Measurements from ENCODE around the gene COX7A2L. TPM values are rescaled to one million over a fixed set of nuclear protein-coding genes. Genes with fewer than 3 reads are reported as not detected.
"Not testable (repeated sequence)": the region's sequence is repeated elsewhere in the genome, so short reads cannot be mapped to it uniquely, and the experiment has no call there.

COX7A2L gene
- 204 and 245 TPM in 2 replicates for polyA plus RNA-seq (2011; rRNA removed)
- 79.1 and 85.7 TPM in 2 replicates for polyA minus RNA-seq (2011; rRNA and poly(A)+ RNA removed)

- ChIA-PET CTCF (interaction anchor here (0.9 to 1.3 kb wide), 3 partner anchors 10 to 508 kb away, joined by 4 to 6 read pairs (median 5); no protein-coding TSS in a partner anchor), POLR2A (interaction anchor here (0.6 kb wide), 1 partner anchor 11 kb away, joined by 3 read pairs; no protein-coding TSS in a partner anchor)
Measured at GRCh38 chr2:42360890-42361727, at the start of gene COX7A2L. TSS of gene COX7A2L (minus strand) at chr2:42361217. CDS start at chr2:42361161, 56 bp downstream.

GRCh38 chr2:42408009-42408408 is 47.0 kb upstream of the COX7A2L start:
- DNase-seq (ENCODE audit: low read depth, low spot score), result no peak
- ChIA-PET CTCF (no interaction called here), POLR2A (no interaction called here)
- Histone ChIP-seq H3K4me3 (ENCODE audit: low read depth, low read length) (no peak overlapping the region), H3K27me3 (ENCODE audit: control insufficient read depth, insufficient read depth, low read length) (peaks cover 5% of the 10 kb centered on the region), H3K9me3 (ENCODE audit: control insufficient read depth, insufficient read depth, low read length) (peaks cover 12% of the 10 kb centered on the region; the same call in 1 of the 2 replicates), H3K27ac (ENCODE audit: low read depth, low read length) (no peak overlapping the region)
- no peak for TF ChIP-seq CTCF (IDR thresholded peaks at IDR 0.05; ENCODE audit: low read depth, low read length)

More at GRCh38 chr2:42360890-42361727, at the start of gene COX7A2L:
- peak; percentile 93 for DNase-seq (ENCODE audit: low read depth, low spot score)
- Histone ChIP-seq H3K4me3 (ENCODE audit: low read depth, low read length) (peak within 1 kb of the TSS; percentile 100), H3K9me3 (ENCODE audit: control insufficient read depth, insufficient read depth, low read length) (peaks cover 3% of the 10 kb centered on the region; the same call in 1 of the 2 replicates), H3K27me3 (ENCODE audit: control insufficient read depth, insufficient read depth, low read length) (peaks cover 12% of the 10 kb centered on the region), H3K27ac (ENCODE audit: low read depth, low read length) (peak within 1 kb of the TSS; percentile 98)
- TF ChIP-seq CTCF (IDR thresholded peaks at IDR 0.05; ENCODE audit: low read depth, low read length), result peak; percentile 33; the same call in 1 of the 2 replicates

GRCh38 chr2:42407476-42407875 is 46.5 kb upstream of the COX7A2L start:
- peaks cover 5% of the 10 kb centered on the region for H3K27me3 ChIP-seq (ENCODE audit: control insufficient read depth, insufficient read depth, low read length)
- ChIA-PET CTCF (no interaction called here), POLR2A (no interaction called here)
- no peak overlapping the region for H3K4me3 ChIP-seq (ENCODE audit: low read depth, low read length)
- peaks cover 12% of the 10 kb centered on the region; the same call in 1 of the 2 replicates for H3K9me3 ChIP-seq (ENCODE audit: control insufficient read depth, insufficient read depth, low read length)
- H3K27ac ChIP-seq (ENCODE audit: low read depth, low read length), result no peak overlapping the region
- no peak for DNase-seq (ENCODE audit: low read depth, low spot score)
- no peak for TF ChIP-seq CTCF (IDR thresholded peaks at IDR 0.05; ENCODE audit: low read depth, low read length)

- H3K4me3 ChIP-seq (ENCODE audit: low read depth, low read length), result no peak overlapping the region
- peaks cover 3% of the 10 kb centered on the region for H3K27me3 ChIP-seq (ENCODE audit: control insufficient read depth, insufficient read depth, low read length)
- CTCF ChIA-PET, result no interaction called here
- H3K9me3 ChIP-seq (ENCODE audit: control insufficient read depth, insufficient read depth, low read length), result peaks cover 12% of the 10 kb centered on the region; the same call in 1 of the 2 replicates
- H3K27ac ChIP-seq (ENCODE audit: low read depth, low read length), result no peak overlapping the region
- no peak for DNase-seq (ENCODE audit: low read depth, low spot score)
- no peak for TF ChIP-seq CTCF (IDR thresholded peaks at IDR 0.05; ENCODE audit: low read depth, low read length)
- POLR2A ChIA-PET, result no interaction called here
Measured at GRCh38 chr2:42404676-42405075, 43.7 kb upstream of the COX7A2L start.

GRCh38 chr2:42401773-42402172 is 40.8 kb upstream of the COX7A2L start:
- CTCF ChIA-PET, result no interaction called here
- POLR2A ChIA-PET, result no interaction called here

GRCh38 chr2:42398052-42398451 is 37.0 kb upstream of the COX7A2L start:
- H3K4me3 ChIP-seq (ENCODE audit: low read depth, low read length); CTCF ChIA-PET; H3K9me3 ChIP-seq (ENCODE audit: control insufficient read depth, insufficient read depth, low read length); H3K27me3 ChIP-seq (ENCODE audit: control insufficient read depth, insufficient read depth, low read length); POLR2A ChIA-PET; H3K27ac ChIP-seq (ENCODE audit: low read depth, low read length); DNase-seq (ENCODE audit: low read depth, low spot score): not testable (repeated sequence)

More at GRCh38 chr2:42401773-42402172, 40.8 kb upstream of the COX7A2L start:
- peaks cover 3% of the 10 kb centered on the region for H3K27me3 ChIP-seq (ENCODE audit: control insufficient read depth, insufficient read depth, low read length)
- no peaks in the 10 kb centered on the region for H3K9me3 ChIP-seq (ENCODE audit: control insufficient read depth, insufficient read depth, low read length)
- no peak overlapping the region for H3K4me3 ChIP-seq (ENCODE audit: low read depth, low read length)
- TF ChIP-seq CTCF (IDR thresholded peaks at IDR 0.05; ENCODE audit: low read depth, low read length), result no peak
- no peak overlapping the region for H3K27ac ChIP-seq (ENCODE audit: low read depth, low read length)
- DNase-seq (ENCODE audit: low read depth, low spot score), result no peak

- POLR2A ChIA-PET; H3K4me3 ChIP-seq (ENCODE audit: low read depth, low read length); H3K27me3 ChIP-seq (ENCODE audit: control insufficient read depth, insufficient read depth, low read length); H3K9me3 ChIP-seq (ENCODE audit: control insufficient read depth, insufficient read depth, low read length); CTCF ChIA-PET; H3K27ac ChIP-seq (ENCODE audit: low read depth, low read length); DNase-seq (ENCODE audit: low read depth, low spot score): not testable (repeated sequence)
Measured at GRCh38 chr2:42393320-42393719, 32.3 kb upstream of the COX7A2L start.

Measured in AG04450 (cell line).